Stimulated activated CD4-positive, alpha-beta T cell treated with anti-CD3 and anti-CD28 coated beads, TNF-alpha, amount 100 ng/mL, for 48 hours (primary cell): Measurements from ENCODE around the gene CMTR1.
"Not testable (repeated sequence)": the region's sequence is repeated elsewhere in the genome, so short reads cannot be mapped to it uniquely, and the experiment has no call there.

Experiments used
- DNase-seq, 3 donors: peaks; one replicate each; pipeline ENCODE4 v3.0.0-alpha.2; 2020; ENCODE audit warnings: low read depth in 3 of 3

CMTR1 gene

GRCh38 chr6:37432916-37433656 is at the start of gene CMTR1:
CMTR1 (plus strand) TSS chr6:37433221; CDS start chr6:37435630, 2,409 bp downstream.
- peak; percentile 94 to 97 (median 95) for DNase-seq

- no peak for DNase-seq
These were observed 44.4 kb upstream of the CMTR1 start for GRCh38 chr6:37388578-37388977.

- no peak for DNase-seq
These were observed 43.2 kb upstream of the CMTR1 start for GRCh38 chr6:37389857-37390256.

- no peak for DNase-seq
These were observed 41.9 kb upstream of the CMTR1 start for GRCh38 chr6:37391120-37391519.

GRCh38 chr6:37392821-37393220 is 40.2 kb upstream of the CMTR1 start:
- DNase-seq, result no peak

- no peak for DNase-seq
These were observed 39.6 kb upstream of the CMTR1 start for GRCh38 chr6:37393381-37393929.

GRCh38 chr6:37396571-37397180 is 36.3 kb upstream of the CMTR1 start:
- DNase-seq, result no peak

- no peak for DNase-seq
These were observed 33.9 kb upstream of the CMTR1 start for GRCh38 chr6:37399131-37399530.

- DNase-seq, result no peak
These were observed 33.1 kb upstream of the CMTR1 start for GRCh38 chr6:37399795-37400490.

- not testable (repeated sequence) for DNase-seq
These were observed 31.4 kb upstream of the CMTR1 start for GRCh38 chr6:37401658-37402057.

- DNase-seq, result no peak
These were observed 26.2 kb upstream of the CMTR1 start for GRCh38 chr6:37406726-37407341.

- no peak for DNase-seq
These were observed 25.1 kb upstream of the CMTR1 start for GRCh38 chr6:37407948-37408347.

- DNase-seq, result no peak
These were observed 23.5 kb upstream of the CMTR1 start for GRCh38 chr6:37409501-37409900.

GRCh38 chr6:37417393-37417792 is 15.6 kb upstream of the CMTR1 start:
- no peak for DNase-seq

- DNase-seq, result no peak
These were observed 14.3 kb upstream of the CMTR1 start for GRCh38 chr6:37418722-37419121.

- DNase-seq, result no peak
These were observed 6.7 kb upstream of the CMTR1 start for GRCh38 chr6:37426058-37426944.

- no peak for DNase-seq
These were observed 6.0 kb upstream of the CMTR1 start for GRCh38 chr6:37426945-37427510.

- no peak for DNase-seq
These were observed 3.7 kb upstream of the CMTR1 start for GRCh38 chr6:37429352-37429750.

- DNase-seq, result no peak
These were observed 468 bp upstream of the CMTR1 start for GRCh38 chr6:37432590-37432915.

GRCh38 chr6:37433657-37434271 is 743 bp downstream of the CMTR1 start:
- peak; percentile 26 to 35 (median 29) for DNase-seq
